Activated CD8-positive, alpha-beta memory T cell treated with anti-CD3 and anti-CD28 coated beads for 1 hour (primary cell): Measurements from ENCODE around the gene TIE1.

Experiments
- DNase-seq, 2 donors: peaks; one replicate each; pipeline ENCODE4 v3.0.0-alpha.2; 2020; ENCODE audit warnings: low read depth in 1 of 2; ENCODE audit errors: extremely low read depth in 1 of 2

The TIE1 gene

DNA sequence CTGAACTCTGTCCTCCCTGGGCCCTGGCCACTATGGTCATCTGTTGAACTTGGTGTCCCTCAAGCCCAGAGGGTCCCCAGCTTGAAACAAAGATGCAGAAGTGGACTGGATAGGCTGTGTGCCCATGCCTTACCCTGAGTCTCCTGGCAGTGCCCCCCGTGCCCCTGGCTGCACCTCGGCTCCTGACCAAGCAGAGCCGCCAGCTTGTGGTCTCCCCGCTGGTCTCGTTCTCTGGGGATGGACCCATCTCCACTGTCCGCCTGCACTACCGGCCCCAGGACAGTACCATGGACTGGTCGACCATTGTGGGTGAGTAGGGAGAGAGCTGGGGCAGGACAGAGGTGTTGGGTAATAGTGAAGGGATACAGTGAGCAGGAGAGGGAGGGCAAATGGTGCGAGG, 10.7 kb downstream of the TIE1 start:
- DNase-seq, result no peak

DNA sequence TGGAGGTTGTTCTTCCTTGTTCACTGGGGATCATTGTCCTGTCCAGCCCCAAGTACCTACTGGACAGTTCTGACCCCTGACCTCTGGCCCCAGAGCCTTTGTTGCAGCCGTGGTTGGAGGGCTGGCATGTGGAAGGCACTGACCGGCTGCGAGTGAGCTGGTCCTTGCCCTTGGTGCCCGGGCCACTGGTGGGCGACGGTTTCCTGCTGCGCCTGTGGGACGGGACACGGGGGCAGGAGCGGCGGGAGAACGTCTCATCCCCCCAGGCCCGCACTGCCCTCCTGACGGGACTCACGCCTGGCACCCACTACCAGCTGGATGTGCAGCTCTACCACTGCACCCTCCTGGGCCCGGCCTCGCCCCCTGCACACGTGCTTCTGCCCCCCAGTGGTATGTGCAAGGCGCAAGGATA, 11.4 kb downstream of the TIE1 start:
- no peak for DNase-seq

DNA sequence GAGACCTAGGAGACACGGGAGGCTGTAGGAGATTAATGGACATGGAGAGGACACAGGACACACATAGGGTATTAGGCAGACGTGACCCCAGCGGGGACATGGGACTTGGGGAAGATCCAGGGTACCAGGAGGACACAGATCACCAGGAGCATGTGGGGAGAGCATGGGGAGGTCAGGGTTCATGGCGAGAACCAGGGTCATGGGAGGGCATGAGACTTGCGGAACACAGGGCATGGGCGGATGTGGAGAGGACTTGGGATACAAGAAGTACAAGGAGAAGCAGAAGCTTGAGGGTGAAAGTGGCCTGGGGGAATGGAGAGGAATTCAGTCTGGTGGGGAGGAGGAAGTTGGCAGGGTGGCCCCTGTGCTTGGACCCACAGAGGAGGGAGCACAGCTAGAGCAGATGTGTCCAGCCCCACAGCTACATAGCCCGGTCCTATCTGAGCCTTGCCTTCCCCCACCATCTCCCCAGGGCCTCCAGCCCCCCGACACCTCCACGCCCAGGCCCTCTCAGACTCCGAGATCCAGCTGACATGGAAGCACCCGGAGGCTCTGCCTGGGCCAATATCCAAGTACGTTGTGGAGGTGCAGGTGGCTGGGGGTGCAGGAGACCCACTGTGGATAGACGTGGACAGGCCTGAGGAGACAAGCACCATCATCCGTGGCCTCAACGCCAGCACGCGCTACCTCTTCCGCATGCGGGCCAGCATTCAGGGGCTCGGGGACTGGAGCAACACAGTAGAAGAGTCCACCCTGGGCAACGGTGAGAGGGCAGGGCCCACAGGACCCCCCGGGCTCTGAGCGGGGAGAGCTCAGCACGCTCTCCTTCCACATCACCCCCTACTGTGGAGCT, 12.1 kb downstream of the TIE1 start:
- no peak for DNase-seq

DNA sequence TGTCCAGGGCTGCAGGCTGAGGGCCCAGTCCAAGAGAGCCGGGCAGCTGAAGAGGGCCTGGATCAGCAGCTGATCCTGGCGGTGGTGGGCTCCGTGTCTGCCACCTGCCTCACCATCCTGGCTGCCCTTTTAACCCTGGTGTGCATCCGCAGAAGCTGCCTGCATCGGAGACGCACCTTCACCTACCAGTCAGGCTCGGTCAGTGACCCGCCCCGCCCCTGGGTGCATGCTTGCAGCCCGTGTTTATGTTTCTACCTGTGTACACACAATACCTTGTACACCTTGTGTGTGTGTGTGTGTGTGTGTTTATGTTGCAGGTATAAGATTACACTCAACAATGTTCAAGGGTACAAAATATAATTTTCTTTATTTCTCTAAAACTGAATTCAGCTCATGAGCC, 13.0 kb downstream of the TIE1 start:
- DNase-seq, result no peak

DNA sequence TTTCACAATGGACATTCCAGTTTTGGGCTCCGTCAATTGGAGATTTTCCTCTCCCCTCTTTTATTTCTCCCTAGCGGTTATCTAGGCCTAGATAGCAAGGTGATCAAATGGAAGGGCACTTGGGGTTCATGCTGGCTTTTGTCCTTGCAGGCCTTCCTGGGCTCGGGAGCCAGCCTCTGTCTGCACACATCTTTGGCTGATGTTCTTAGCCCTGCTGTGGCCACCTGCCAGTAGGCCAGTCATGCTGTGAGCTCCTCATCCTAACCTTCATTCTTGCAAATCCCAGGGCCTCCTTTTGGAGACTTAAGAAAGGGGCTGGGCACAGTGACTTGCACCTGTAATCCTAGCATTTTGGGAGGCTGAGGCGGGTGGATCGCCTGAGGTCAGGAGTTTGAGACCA, 13.5 kb downstream of the TIE1 start:
- no peak for DNase-seq

DNA sequence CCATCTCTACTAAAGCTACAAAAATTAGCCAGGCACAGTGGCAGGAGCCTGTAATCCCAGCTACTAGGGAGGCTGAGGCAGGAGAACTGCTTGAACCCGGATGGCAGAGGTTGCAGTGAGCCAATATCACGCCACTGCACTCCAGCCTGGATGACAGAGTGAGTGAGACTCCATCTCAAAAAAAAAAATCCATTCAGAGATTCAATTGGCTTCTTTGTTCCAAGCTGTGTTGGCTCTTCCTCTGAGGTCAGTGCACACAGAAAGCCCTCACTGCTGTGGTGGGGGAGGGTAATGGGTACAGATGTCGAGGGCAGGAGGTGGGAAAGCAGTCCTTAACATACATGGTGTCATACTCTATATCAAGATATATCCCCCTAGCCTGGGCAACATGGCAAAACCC, 14.7 kb downstream of the TIE1 start:
- DNase-seq, result no peak

DNA sequence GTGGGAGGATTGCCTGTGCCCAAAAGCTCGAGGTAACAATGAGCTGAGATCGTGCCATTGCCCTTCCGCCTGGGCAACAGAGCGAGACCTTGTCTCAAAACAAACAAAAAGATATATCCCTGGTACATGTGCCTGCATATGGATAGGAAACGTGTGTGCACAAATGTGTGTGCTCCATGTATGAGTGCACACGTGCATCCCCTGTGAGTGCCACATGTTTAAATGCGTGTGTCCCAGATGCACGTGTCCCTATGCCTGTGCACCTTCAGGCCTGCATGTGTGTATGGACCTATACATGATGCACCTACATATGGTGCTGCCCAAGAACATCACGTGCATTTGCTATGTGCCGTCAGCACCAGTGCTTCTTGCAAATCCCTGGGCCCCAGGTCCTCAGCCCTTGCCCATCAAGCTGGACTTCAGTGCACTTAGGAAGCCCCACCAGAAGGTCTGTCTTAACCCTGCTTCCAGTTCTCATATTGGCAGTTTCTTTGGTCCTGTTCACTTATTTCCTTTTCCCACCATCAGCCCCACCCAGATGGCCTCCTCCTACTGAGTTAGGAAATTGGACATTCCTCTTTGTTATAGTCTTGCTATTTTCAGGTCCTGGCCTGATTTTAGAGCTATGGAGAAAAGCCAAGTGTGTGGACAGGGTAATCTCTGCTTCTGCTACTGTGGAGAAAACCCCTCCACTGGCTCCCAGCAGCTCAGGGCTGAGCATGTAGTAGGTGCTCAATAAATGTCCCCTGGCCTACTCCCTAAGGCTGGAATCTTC, 15.4 kb downstream of the TIE1 start:
- no peak for DNase-seq

DNA sequence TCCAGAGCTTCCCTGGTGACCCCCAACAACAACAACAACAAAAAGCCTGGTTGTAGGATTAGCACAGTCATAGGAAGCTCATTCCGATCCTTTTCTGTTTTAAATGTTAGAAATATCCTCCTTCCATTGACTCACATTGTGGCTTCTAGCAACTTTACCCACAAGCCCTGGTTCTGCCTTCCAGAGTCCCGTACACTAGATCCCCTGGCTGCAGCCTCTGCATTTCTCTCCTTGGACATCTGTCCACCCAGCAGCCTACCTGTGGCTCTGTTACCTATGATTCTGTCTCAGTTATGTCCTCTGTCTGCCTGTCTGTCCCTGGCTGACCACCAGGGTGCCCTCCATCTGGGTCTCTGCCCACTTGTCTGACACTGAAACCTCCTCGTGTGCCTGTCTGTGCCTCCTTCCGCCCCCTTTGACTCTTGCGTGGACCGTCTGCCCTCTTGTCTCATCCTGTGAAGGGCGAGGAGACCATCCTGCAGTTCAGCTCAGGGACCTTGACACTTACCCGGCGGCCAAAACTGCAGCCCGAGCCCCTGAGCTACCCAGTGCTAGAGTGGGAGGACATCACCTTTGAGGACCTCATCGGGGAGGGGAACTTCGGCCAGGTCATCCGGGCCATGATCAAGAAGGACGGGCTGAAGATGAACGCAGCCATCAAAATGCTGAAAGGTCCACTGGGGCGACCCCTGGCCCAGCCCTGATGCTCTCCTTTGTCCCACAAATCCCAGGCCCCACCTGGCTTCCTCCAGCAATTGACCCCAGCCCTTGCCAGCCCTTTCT, 16.1 kb downstream of the TIE1 start:
- no peak for DNase-seq

DNA sequence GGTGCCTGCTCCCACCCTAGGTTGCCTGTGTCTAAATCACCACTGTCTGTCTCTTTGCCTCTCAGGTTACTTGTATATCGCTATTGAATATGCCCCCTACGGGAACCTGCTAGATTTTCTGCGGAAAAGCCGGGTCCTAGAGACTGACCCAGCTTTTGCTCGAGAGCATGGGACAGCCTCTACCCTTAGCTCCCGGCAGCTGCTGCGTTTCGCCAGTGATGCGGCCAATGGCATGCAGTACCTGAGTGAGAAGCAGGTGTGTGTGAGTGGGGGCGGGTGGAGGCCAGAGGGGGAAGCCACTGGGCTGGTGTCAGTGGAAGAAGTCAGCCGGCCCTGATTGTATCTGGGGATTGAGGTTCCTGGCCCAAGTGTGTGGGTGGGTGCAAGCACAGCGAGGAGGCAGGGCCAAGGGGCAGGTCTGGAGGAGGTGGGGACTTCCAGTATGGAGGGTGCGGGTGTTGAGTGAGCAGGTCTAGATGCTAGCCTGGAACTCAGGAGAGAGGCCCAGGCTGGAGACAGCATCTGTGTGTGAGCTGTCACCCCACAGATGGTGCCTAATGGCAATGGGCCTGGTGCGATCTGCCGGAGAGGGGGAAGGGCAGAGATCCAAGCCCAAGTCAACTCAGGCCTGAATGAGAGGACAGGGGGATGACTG, 17.2 kb downstream of the TIE1 start:
- no peak for DNase-seq

DNA sequence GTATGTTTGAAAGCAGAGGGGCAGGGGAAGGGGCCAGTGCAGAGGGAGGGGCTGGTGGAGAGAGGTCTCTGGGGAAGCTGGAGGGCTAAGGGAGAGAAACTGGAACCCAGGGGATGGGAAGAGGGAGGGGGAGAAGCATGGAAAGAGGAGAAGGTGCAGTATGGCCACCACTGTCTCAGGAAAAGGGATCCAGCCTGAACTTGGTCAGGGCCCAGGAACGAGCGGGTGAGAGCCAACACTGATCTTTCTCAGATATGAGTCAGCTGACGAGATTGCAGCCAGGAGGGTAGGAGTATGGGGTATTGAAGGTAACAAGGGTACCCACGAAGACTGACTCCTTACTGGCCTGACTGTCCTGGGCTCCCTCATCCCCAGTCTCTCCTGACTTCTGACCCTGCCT, 18.0 kb downstream of the TIE1 start:
- no peak for DNase-seq

DNA sequence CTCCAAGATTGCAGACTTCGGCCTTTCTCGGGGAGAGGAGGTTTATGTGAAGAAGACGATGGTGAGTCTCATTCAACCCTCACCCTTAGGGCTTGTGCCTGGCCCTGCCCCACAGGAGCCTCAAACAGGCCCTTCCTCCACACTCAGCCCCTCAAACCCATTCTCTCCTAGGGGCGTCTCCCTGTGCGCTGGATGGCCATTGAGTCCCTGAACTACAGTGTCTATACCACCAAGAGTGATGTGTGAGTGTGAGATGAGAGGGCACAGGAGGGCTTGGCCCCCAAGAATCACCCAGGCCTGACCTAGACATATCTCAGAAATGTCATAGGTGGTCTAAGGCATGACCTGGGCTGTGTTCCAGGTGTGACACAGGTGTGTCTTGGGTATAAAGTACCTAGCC, 18.5 kb downstream of the TIE1 start:
- DNase-seq, result no peak

DNA sequence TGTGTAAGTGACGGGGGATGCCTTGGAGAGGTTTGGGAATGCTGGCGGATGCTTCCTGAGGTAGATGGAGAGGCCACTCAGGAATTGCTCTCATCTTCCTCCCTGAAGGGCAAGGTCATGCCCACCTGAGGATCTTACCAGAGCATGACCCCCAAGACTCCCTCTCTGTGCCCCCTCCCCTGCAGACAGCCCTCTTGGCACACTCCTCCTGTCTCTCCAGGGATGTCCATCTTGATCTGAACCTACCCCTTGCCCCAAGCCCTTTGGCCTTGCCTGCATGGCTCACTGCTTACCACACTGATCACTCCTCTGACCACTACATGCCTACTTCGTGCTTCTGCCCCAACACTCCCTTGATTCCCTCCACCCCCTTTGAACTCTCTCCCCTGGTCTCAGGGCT, 19.0 kb downstream of the TIE1 start:
- no peak for DNase-seq

DNA sequence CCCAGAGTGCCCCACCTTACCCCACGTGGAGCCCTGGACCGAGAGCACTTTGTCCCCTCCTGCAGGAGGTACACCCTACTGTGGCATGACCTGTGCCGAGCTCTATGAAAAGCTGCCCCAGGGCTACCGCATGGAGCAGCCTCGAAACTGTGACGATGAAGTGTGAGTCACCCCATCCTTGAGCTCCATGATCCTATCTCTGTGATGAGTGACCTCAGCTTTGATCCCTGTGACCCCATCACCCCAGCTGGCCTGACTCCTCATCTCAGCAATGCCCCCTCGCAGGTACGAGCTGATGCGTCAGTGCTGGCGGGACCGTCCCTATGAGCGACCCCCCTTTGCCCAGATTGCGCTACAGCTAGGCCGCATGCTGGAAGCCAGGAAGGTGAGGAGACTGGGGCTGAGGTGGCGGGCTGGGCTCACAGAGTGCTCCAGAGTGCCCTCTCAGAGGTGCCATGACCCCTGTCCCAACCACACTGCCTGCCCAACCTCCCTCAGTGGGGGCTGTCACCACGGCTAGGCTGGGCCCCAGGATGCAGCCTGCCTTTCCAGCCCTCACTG, 20.6 kb downstream of the TIE1 start:
- DNase-seq, result no peak

DNA sequence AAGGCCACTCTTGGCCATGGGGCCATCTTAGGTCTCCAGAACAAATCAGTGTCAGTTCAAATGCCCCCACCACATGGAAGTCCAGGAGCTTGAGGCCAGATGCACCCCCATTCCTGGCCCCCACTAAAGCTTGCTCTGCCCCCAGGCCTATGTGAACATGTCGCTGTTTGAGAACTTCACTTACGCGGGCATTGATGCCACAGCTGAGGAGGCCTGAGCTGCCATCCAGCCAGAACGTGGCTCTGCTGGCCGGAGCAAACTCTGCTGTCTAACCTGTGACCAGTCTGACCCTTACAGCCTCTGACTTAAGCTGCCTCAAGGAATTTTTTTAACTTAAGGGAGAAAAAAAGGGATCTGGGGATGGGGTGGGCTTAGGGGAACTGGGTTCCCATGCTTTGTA, 21.7 kb downstream of the TIE1 start:
- no peak for DNase-seq

DNA sequence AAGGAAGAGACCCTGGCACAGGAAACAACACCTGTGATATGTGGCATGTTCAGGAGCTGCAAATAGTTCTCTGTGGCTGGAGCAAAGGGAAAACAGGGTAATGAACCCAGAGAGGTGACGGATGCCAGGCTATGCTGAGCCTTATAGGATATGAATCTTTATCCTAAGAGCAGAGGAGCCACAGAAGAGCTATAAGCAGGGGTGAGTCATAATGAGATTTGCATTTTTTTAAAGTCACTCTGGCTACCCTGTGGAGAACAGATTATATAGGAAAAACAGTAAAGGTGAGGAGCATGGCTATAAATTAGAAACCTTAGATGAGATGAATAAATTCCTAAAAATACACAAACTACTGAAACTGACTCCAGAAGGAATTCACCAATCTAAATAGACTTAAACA, 24.0 kb downstream of the TIE1 start:
- no peak for DNase-seq

DNA sequence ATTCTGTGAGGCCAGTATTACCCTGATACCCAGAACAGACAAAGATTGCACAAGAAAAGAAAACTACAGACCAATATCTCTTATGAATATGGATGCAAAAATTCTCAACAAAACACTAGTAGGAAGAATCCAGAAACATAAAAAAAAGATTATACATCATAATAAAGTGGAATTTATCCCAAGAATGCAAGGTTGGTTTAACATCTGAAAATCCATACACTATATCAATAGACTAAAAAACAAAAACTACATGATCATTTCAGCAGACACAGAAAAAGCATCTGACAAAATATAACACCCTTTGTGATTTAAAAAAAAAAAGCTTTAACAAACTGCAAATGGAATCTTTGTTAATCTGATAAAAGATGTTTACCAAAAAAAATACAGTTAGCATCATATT, 24.6 kb downstream of the TIE1 start:
- DNase-seq, result no peak

DNA sequence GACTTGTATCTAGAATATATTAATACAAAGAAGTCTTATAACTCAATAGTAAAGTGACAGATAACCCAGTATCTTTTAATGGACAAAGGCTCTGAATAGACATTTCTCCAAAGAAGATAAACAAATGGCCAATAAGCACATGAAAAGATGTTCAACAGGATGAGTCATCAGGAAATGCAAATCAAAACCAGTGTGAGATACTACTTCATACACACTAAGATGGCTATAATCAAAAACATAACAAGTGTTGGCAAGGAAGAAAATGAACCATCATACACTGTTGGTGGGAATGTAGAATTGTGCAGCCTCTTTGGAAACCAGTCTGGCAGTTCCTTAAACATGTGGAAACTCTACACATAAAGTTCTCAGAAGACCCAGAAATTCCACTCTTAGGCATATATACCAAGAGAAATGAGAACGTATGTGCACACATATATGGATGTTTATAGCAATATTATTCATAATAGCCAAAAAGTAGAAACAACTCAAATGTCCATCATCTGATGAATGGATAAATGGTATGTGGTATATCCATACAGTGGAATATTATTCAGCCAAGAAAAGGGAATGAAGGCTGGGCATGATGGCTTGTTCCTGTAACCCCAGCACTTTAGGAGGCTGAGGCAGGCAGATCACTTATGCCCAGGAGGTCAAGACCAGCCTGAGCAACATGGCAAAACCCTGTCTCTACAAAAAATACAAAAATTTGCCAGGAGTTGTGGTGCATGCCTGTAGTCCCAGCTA, 26.9 kb downstream of the TIE1 start:
- no peak for DNase-seq

DNA sequence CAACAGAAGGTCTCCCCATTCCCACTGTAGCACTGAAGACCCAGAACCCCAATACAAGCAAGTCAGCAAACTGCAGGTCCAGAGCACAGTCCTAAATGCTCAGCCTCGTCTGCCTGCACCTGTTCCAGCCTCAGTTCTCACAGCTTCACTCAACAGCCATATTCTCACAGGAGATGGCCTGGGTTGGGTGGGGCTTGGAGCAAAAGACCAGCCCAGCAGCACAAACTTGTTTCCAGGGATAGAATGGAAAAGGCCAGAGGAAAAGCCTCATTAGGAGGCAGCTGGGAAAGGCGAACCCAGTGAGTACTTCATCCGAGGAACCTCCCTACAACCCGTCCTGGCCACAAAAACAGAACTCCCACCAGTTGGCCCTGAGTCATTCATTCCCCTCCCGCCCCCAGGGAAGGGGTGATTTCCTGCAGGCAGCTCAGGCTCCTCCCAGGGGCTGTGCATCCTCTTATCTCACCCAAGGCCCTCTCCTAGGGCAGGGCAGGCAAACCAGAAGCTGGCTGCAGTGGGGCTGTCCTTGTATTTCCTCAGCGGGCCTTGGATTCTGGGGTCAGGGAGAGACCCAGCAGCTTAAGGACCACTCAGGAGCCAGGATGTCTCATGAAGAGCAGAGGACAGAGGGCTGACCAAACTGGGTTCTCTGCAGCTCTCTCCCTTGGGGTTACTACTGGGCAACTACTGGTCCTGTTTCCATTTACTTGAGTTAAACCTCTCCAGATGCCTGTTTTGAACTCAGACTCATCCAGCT, 29.4 kb downstream of the TIE1 start:
- DNase-seq, result no peak

DNA sequence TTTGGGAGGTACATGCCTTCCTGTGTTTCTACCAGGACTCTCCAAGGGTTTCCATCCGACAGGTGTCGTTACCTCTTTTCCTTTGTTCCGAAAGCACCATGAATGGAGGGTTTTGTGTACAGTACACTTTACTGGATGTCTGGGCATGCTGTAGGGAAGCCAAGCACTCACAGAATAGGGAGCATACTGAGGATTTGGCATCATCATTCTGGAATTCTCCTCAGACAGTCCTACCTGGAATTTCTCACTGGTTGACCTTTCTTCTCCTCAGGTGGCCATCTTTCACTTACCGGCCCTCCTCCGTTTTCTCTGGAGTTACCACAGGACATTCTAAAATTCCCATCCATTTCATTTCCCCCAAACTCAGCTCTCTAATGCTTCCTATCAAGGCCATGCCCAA, 30.9 kb downstream of the TIE1 start:
- DNase-seq, result no peak
